Erythroblast (primary cell): ENCODE data around the gene CCDC63.

Source experiments
- GATA1 ChIP-seq: IDR thresholded peaks from 2 replicates; pipeline ENCODE4 v1.6.1; 2011; ENCODE audit warnings: low read depth, mild to moderate bottlenecking, control low read depth, low read length, moderate library complexity
- POLR2A ChIP-seq: IDR thresholded peaks from 2 replicates; pipeline ENCODE4 v1.6.1; 2011; ENCODE audit warnings: mild to moderate bottlenecking, low read length

DNA sequence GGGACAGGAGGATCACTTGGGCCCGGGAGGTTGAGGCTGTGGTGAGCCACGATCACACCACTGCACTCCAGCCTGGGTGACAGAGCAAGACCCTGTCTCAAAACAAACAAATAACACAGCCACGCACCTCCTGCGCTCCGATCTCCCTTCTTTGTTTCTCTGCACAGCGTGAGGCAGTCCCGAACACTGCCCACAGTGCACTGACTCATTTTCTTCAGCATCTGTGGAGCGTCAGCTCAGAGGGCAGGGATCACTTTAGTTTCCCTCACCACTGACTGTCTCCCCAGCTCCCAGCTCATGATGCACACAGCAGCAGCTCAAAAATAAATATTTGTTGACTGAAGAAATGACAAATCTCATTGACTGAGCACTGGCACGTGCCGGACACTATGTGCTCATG is 74.5 kb downstream of the CCDC63 start:
- TF ChIP-seq POLR2A: no peak
- no peak for TF ChIP-seq GATA1
